Measurements from ENCODE around the gene TUSC7. TPM values are rescaled to one million over a fixed set of nuclear protein-coding genes. Genes with fewer than 3 reads are reported as not detected.

The TUSC7 gene
- not detected for polyA plus RNA-seq (ENCODE audit: insufficient read length in 4 of 4)

GRCh38 chr3:116709479-116709878 lies at the start of gene TUSC7:
TUSC7 (plus strand) TSS chr3:116709779.
- DNase-seq (ENCODE audit: low read depth in 4 of 4, low spot score in 3 of 4): no peak

- DNase-seq (ENCODE audit: low read depth in 4 of 4, low spot score in 3 of 4): no peak
Observed at GRCh38 chr3:116661196-116661595, 48.4 kb upstream of the TUSC7 start.

GRCh38 chr3:116663161-116664110 lies 46.1 kb upstream of the TUSC7 start:
- no peak for DNase-seq (ENCODE audit: low read depth in 4 of 4, low spot score in 3 of 4)

GRCh38 chr3:116667324-116667723 lies 42.3 kb upstream of the TUSC7 start:
- DNase-seq (ENCODE audit: low read depth in 4 of 4, low spot score in 3 of 4): no peak

- no peak for DNase-seq (ENCODE audit: low read depth in 4 of 4, low spot score in 3 of 4)
Observed at GRCh38 chr3:116667791-116668190, 41.8 kb upstream of the TUSC7 start.

- no peak for DNase-seq (ENCODE audit: low read depth in 4 of 4, low spot score in 3 of 4)
Observed at GRCh38 chr3:116669576-116669975, 40.0 kb upstream of the TUSC7 start.

GRCh38 chr3:116671151-116671550 lies 38.4 kb upstream of the TUSC7 start:
- no peak for DNase-seq (ENCODE audit: low read depth in 4 of 4, low spot score in 3 of 4)

- DNase-seq (ENCODE audit: low read depth in 4 of 4, low spot score in 3 of 4): no peak
Observed at GRCh38 chr3:116678853-116679252, 30.7 kb upstream of the TUSC7 start.

- DNase-seq (ENCODE audit: low read depth in 4 of 4, low spot score in 3 of 4): no peak
Observed at GRCh38 chr3:116691041-116691440, 18.5 kb upstream of the TUSC7 start.

GRCh38 chr3:116701070-116701469 lies 8.5 kb upstream of the TUSC7 start:
- no peak for DNase-seq (ENCODE audit: low read depth in 4 of 4, low spot score in 3 of 4)

- DNase-seq (ENCODE audit: low read depth in 4 of 4, low spot score in 3 of 4): no peak
Observed at GRCh38 chr3:116702334-116702733, 7.2 kb upstream of the TUSC7 start.

- no peak for DNase-seq (ENCODE audit: low read depth in 4 of 4, low spot score in 3 of 4)
Observed at GRCh38 chr3:116707531-116707930, 2.0 kb upstream of the TUSC7 start.

GRCh38 chr3:116716490-116716889 lies 6.9 kb downstream of the TUSC7 start:
- no peak for DNase-seq (ENCODE audit: low read depth in 4 of 4, low spot score in 3 of 4)

- DNase-seq (ENCODE audit: low read depth in 4 of 4, low spot score in 3 of 4): no peak
Observed at GRCh38 chr3:116717566-116717965, 8.0 kb downstream of the TUSC7 start.

- DNase-seq (ENCODE audit: low read depth in 4 of 4, low spot score in 3 of 4): no peak
Observed at GRCh38 chr3:116728454-116728853, 18.9 kb downstream of the TUSC7 start.

GRCh38 chr3:116734243-116734642 lies 24.7 kb downstream of the TUSC7 start:
- DNase-seq (ENCODE audit: low read depth in 4 of 4, low spot score in 3 of 4): no peak

- no peak for DNase-seq (ENCODE audit: low read depth in 4 of 4, low spot score in 3 of 4)
Observed at GRCh38 chr3:116739678-116740077, 30.1 kb downstream of the TUSC7 start.

GRCh38 chr3:116740293-116740692 lies 30.7 kb downstream of the TUSC7 start:
- no peak for DNase-seq (ENCODE audit: low read depth in 4 of 4, low spot score in 3 of 4)

- no peak for DNase-seq (ENCODE audit: low read depth in 4 of 4, low spot score in 3 of 4)
Observed at GRCh38 chr3:116741467-116741866, 31.9 kb downstream of the TUSC7 start.

- DNase-seq (ENCODE audit: low read depth in 4 of 4, low spot score in 3 of 4): no peak
Observed at GRCh38 chr3:116743062-116743461, 33.5 kb downstream of the TUSC7 start.

- DNase-seq (ENCODE audit: low read depth in 4 of 4, low spot score in 3 of 4): no peak
Observed at GRCh38 chr3:116749388-116749787, 39.8 kb downstream of the TUSC7 start.

- no peak for DNase-seq (ENCODE audit: low read depth in 4 of 4, low spot score in 3 of 4)
Observed at GRCh38 chr3:116757315-116757714, 47.7 kb downstream of the TUSC7 start.

Measured in right renal pelvis (tissue), 4 donors.